Brain microvascular endothelial cell (primary cell): ENCODE results near the gene SNRPE.
A peak's percentile ranks its signal among the peaks of the same experiment; 100 is the strongest.

Source experiments
- DNase-seq: peaks from one replicate; pipeline ENCODE4 v3.0.0-alpha.2; 2020
- H3K27ac ChIP-seq: fragments of 250-450 bp; sonication (Bioruptor Pico); 2 replicates; pipeline ENCODE4 v1.5.1; 2020; ENCODE audit warnings: mild to moderate bottlenecking, moderate library complexity
- H3K27me3 ChIP-seq: fragments of 250-450 bp; sonication (Bioruptor Pico); replicated peaks from 2 replicates; pipeline ENCODE4 v1.5.1; 2020; ENCODE audit warnings: mild to moderate bottlenecking
- H3K36me3 ChIP-seq: fragments of 250-450 bp; sonication (Bioruptor Pico); replicated peaks from 2 replicates; pipeline ENCODE4 v1.5.1; 2020; ENCODE audit warnings: mild to moderate bottlenecking
- H3K4me3 ChIP-seq: 2 replicates; pipeline ENCODE4 v1.5.1; 2011; ENCODE audit warnings: low read depth, mild to moderate bottlenecking, control low read depth, low read length, moderate library complexity
- CTCF ChIP-seq: IDR thresholded peaks from 2 replicates; pipeline ENCODE4 v1.5.1; 2011; ENCODE audit warnings: low read depth, mild to moderate bottlenecking, moderate library complexity, low read length, control low read depth, inconsistent platforms; ENCODE audit errors: missing control alignments
- in situ Hi-C: cut with HindIII; loops from 2 replicates; pipeline ENCODE4 v1.10.0; 2017; ENCODE audit warnings: low sequenced_read_pairs, low pct_ligation_motif_present

SNRPE gene

GRCh38 chr1:203861379-203862184 is at the start of gene SNRPE:
Gene SNRPE, plus strand, starts transcription at chr1:203861599. Its CDS starts 61 bp downstream, at chr1:203861660.
- Histone ChIP-seq H3K4me3 (peak within 1 kb of the TSS; percentile 99), H3K27me3 (no peaks in the 10 kb centered on the region), H3K36me3 (peaks cover 16% of the 10 kb centered on the region), H3K27ac (peak within 1 kb of the TSS; percentile 82)
- DNase-seq: peak; percentile 96
- in situ Hi-C loops: loop anchor here (25.0 kb wide), 1 partner anchor 276 kb away; no protein-coding TSS in a partner anchor
- peak; percentile 93 for TF ChIP-seq CTCF

GRCh38 chr1:203813581-203814341 is 47.6 kb upstream of the SNRPE start:
- H3K36me3 ChIP-seq: peaks cover 43% of the 10 kb centered on the region
- no peak overlapping the region for H3K27ac ChIP-seq
- H3K27me3 ChIP-seq: no peaks in the 10 kb centered on the region
- no peak for DNase-seq
- H3K4me3 ChIP-seq: no peak overlapping the region
- in situ Hi-C loops: no loop called here
- no peak for TF ChIP-seq CTCF

GRCh38 chr1:203818399-203818798 is 43.0 kb upstream of the SNRPE start:
- in situ Hi-C loops: no loop called here
- Histone ChIP-seq H3K27ac (no peak overlapping the region), H3K4me3 (no peak overlapping the region), H3K27me3 (no peaks in the 10 kb centered on the region), H3K36me3 (peaks cover 73% of the 10 kb centered on the region)
- TF ChIP-seq CTCF: no peak
- DNase-seq: no peak

GRCh38 chr1:203823306-203823705 is 38.1 kb upstream of the SNRPE start:
- TF ChIP-seq CTCF: no peak
- in situ Hi-C loops: no loop called here
- no peak overlapping the region for H3K27ac ChIP-seq
- DNase-seq: no peak
- H3K36me3 ChIP-seq: peaks cover 58% of the 10 kb centered on the region
- no peak overlapping the region for H3K4me3 ChIP-seq
- no peaks in the 10 kb centered on the region for H3K27me3 ChIP-seq

DNA sequence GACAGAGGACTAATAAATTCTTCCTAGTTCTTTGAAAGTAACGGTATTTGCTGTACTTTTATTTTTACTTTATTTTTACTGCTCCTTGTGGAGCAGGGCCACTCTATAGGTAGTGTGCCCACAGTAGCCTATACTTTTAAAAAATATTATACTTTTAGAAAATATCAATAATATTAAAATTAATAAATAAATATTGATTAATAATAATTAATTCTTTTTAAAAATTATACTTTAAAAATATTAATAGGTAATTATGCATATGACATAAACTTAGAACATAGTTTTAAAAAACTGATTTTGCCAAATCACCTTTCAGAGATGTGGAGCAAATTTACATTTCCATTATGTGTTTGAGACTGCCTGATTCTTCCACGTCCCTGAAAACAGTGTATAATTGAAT is 35.2 kb upstream of the SNRPE start:
- in situ Hi-C loops: no loop called here
- no peak for TF ChIP-seq CTCF
- Histone ChIP-seq H3K36me3 (peaks cover 49% of the 10 kb centered on the region), H3K4me3 (no peak overlapping the region), H3K27ac (no peak overlapping the region), H3K27me3 (no peaks in the 10 kb centered on the region)
- DNase-seq: no peak
